Testis (tissue), 3 donors: ENCODE measurements around the gene LPCAT3. TPM values are rescaled to one million over a fixed set of nuclear protein-coding genes. Genes with fewer than 3 reads are reported as not detected.

ENCODE experiments used
- DNase-seq: peaks from one replicate; pipeline ENCODE4 v3.0.0-alpha.2; 2019
- H3K27ac ChIP-seq, 2 donors: fragments of 200-600 bp; sonication (generic); one replicate each; pipeline ENCODE4 v1.5.1; 2019
- H3K27me3 ChIP-seq: fragments of 200-600 bp; sonication (generic); one replicate; pipeline ENCODE4 v1.5.1; 2019
- H3K36me3 ChIP-seq: fragments of 200-600 bp; sonication (generic); one replicate; pipeline ENCODE4 v1.5.1; 2017; ENCODE audit warnings: low read depth; ENCODE audit errors: missing control alignments
- H3K4me1 ChIP-seq: fragments of 200-600 bp; sonication (generic); one replicate; pipeline ENCODE4 v1.5.1; 2019
- H3K4me3 ChIP-seq, 2 donors: fragments of 200-600 bp; sonication (generic); one replicate each; pipeline ENCODE4 v1.5.1; 2017 to 2019
- H3K9me3 ChIP-seq: fragments of 200-600 bp; sonication (generic); one replicate; pipeline ENCODE4 v1.5.1; 2017
- POLR2A ChIP-seq: fragments of 450-650 bp; IDR thresholded peaks from one replicate; pipeline ENCODE4 v1.6.1; 2017; ENCODE audit warnings: antibody characterized with exemption, mild to moderate bottlenecking, moderate library complexity
- WGBS, 2 donors: methylation state at CpG; one replicate each; pipeline ENCODE4 v1.1.5; 2018; 5-methylcytosine and 5-hydroxymethylcytosine counted together
- intact Hi-C: fragments of 100-400 bp; cut with DNase I; formaldehyde crosslinking; loops from one replicate; pipeline ENCODE4 v1.15.1; 2023; ENCODE audit warnings: low total_unique reads
- polyA plus RNA-seq: library from polyadenylated mRNA; stranded (reverse); fragments of 350-450 nt; fragmentation: Illumina TruSeq; extraction: RNeasy Lipid Tissue Mini Kit (QIAGEN cat#74804); gene quantifications from one replicate; pipeline ENCODE4 v1.2.3, GENCODE V29; 2014; ENCODE audit warnings: low read depth, low replicate concordance; ENCODE audit not compliant: insufficient read depth
- total RNA-seq, 2 donors: library from RNA; depleted of rRNA; stranded (reverse); fragments of >200 nt; gene quantifications; one replicate each; pipeline ENCODE4 v1.2.3, GENCODE V29; 2016
- TF ChIP-seq, protein P1 (sequence below), 3 experiments: fragments of 450-650 bp in 2 of 3; fragments of 200-600 bp in 1 of 3; sonication (generic) in 1 of 3; IDR thresholded peaks; one replicate each; pipeline ENCODE4 v1.5.1; 2016 to 2019; ENCODE audit warnings: antibody characterized with exemption in 3 of 3, mild to moderate bottlenecking in 2 of 3, moderate library complexity in 1 of 3

The LPCAT3 gene
- total and polyA plus RNA-seq, 3 donors from 2014 or later = 26.0 to 33.2 (median 30.2) TPM

DNA sequence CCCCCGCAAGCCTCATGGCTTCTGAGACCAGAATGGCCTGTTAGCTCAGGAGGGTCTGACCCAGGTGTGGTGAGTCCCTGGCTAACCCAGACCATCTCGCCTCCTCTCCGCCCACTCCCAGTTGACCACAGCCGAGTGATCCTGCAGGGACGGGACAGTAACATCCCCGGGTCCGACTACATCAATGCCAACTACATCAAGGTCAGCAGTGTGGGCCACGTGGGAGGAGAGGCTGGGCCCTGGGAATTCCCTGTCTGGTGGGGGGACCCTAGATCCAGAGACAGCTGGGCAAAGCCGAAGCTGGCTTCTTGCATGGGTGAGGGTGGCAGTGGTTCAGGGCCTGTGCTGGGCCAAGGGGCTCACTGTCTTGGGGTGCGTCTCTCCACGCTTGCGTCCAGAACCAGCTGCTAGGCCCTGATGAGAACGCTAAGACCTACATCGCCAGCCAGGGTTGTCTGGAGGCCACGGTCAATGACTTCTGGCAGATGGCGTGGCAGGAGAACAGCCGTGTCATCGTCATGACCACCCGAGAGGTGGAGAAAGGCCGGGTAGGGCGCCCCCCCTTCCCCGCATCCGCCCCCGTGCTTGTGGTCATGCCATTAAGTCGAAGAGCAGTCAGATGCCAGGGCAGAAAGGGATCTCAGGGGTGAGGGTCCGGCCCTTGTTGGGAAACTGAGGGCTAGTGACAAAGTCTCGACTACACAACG, 62.1 kb downstream of the LPCAT3 start:
- peaks cover 27% of the 10 kb centered on the region for H3K4me1 ChIP-seq
- WGBS, 2 donors = 70 to 75% methylated on average over 11 to 28 of the region's 28 CpGs
- intact Hi-C loops = no loop called here
- TF ChIP-seq, protein P1, sequence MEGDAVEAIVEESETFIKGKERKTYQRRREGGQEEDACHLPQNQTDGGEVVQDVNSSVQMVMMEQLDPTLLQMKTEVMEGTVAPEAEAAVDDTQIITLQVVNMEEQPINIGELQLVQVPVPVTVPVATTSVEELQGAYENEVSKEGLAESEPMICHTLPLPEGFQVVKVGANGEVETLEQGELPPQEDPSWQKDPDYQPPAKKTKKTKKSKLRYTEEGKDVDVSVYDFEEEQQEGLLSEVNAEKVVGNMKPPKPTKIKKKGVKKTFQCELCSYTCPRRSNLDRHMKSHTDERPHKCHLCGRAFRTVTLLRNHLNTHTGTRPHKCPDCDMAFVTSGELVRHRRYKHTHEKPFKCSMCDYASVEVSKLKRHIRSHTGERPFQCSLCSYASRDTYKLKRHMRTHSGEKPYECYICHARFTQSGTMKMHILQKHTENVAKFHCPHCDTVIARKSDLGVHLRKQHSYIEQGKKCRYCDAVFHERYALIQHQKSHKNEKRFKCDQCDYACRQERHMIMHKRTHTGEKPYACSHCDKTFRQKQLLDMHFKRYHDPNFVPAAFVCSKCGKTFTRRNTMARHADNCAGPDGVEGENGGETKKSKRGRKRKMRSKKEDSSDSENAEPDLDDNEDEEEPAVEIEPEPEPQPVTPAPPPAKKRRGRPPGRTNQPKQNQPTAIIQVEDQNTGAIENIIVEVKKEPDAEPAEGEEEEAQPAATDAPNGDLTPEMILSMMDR (IDR thresholded peaks at IDR 0.05) = no peak
- TF ChIP-seq POLR2A = no peak
- no peaks in the 10 kb centered on the region for H3K36me3 ChIP-seq
- no peaks in the 10 kb centered on the region for H3K27me3 ChIP-seq
- H3K4me3 ChIP-seq = no peak overlapping the region
- no peaks in the 10 kb centered on the region for H3K9me3 ChIP-seq
- no peak for DNase-seq
- H3K27ac ChIP-seq = no peak overlapping the region

DNA sequence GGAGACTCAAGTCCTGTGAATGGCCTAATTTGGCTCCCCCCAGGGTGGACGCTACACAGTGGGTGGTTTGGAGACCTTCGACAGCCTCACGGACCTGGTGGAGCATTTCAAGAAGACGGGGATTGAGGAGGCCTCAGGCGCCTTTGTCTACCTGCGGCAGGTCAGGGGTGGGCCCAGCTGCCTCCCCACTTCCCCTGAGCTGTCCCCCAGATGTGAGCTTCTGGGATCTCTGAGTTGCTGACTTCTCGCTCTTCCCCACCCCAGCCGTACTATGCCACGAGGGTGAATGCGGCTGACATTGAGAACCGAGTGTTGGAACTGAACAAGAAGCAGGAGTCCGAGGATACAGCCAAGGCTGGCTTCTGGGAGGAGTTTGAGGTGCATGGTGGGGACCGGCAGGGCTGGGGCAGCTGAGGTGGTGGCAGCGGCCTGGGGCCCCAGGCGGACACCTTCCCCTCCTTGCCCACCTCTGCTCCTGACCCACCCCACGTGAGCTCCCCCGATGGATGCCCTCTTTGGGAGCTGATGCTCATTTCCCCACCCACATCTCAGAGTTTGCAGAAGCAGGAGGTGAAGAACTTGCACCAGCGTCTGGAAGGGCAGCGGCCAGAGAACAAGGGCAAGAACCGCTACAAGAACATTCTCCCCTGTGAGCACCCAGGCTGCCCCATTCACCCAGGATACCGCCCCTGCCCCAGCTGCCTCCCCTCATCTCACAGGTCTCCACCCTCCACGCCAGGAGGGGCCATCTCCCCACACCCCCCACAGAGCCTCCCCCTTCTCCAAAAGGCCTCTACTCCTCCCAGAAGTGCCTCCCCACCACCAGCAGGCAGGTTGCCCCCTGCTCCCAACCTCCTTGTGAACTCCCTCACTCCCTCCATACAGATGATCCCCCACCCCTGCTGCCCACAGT, 62.9 kb downstream of the LPCAT3 start:
- TF ChIP-seq, protein P1 (IDR thresholded peaks at IDR 0.05) = no peak
- no peak for TF ChIP-seq POLR2A
- H3K27me3 ChIP-seq = no peaks in the 10 kb centered on the region
- H3K9me3 ChIP-seq = no peaks in the 10 kb centered on the region
- no peak for DNase-seq
- H3K27ac ChIP-seq = peak overlapping the region in 1 of 2 donors; percentile 39
- H3K4me1 ChIP-seq = peaks cover 20% of the 10 kb centered on the region
- WGBS, 2 donors = 79 to 85% methylated on average over 8 to 22 of the region's 22 CpGs
- no peaks in the 10 kb centered on the region for H3K36me3 ChIP-seq
- intact Hi-C loops = no loop called here
- H3K4me3 ChIP-seq = no peak overlapping the region

DNA sequence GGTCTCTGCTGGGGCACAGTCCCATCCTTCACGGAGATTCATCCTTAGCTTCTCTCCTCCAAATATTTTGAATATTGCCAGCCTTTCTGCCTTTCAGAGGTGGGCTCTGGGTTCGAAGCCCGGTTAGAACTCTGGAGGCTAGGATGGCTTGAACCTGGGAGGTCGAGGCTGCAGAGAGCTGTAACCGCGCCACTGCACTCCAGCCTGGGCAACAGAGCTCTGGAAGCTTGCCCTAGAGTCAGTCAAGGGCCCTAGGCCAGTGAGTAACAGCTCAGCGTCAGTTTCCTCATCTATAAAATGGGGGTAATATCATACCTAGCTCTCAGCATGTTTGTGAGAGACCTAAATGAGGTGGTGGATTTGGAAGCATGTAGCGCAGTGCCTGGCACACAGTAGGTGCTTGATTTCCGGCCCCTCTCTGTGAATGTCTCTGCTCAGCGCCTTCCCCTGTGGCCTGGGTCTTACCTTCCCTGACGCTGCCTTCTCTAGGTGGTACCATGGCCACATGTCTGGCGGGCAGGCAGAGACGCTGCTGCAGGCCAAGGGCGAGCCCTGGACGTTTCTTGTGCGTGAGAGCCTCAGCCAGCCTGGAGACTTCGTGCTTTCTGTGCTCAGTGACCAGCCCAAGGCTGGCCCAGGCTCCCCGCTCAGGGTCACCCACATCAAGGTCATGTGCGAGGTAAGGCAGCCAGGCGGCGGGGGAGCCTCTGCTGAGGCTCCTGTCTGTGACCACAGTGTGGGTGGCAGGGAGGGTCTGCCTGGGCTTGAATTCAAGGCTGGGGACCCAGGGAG, 63.8 kb downstream of the LPCAT3 start:
- no peak overlapping the region for H3K4me3 ChIP-seq
- no peaks in the 10 kb centered on the region for H3K27me3 ChIP-seq
- no peaks in the 10 kb centered on the region for H3K9me3 ChIP-seq
- 58 to 76% methylated on average over 21 of the region's 21 CpGs for WGBS, 2 donors
- H3K36me3 ChIP-seq = no peaks in the 10 kb centered on the region
- peak overlapping the region; percentile 24 to 39 for H3K27ac ChIP-seq
- peaks cover 20% of the 10 kb centered on the region for H3K4me1 ChIP-seq
- TF ChIP-seq, protein P1 (IDR thresholded peaks at IDR 0.05) = no peak
- TF ChIP-seq POLR2A = no peak
- peak; percentile 45 for DNase-seq
- intact Hi-C loops = no loop called here

DNA sequence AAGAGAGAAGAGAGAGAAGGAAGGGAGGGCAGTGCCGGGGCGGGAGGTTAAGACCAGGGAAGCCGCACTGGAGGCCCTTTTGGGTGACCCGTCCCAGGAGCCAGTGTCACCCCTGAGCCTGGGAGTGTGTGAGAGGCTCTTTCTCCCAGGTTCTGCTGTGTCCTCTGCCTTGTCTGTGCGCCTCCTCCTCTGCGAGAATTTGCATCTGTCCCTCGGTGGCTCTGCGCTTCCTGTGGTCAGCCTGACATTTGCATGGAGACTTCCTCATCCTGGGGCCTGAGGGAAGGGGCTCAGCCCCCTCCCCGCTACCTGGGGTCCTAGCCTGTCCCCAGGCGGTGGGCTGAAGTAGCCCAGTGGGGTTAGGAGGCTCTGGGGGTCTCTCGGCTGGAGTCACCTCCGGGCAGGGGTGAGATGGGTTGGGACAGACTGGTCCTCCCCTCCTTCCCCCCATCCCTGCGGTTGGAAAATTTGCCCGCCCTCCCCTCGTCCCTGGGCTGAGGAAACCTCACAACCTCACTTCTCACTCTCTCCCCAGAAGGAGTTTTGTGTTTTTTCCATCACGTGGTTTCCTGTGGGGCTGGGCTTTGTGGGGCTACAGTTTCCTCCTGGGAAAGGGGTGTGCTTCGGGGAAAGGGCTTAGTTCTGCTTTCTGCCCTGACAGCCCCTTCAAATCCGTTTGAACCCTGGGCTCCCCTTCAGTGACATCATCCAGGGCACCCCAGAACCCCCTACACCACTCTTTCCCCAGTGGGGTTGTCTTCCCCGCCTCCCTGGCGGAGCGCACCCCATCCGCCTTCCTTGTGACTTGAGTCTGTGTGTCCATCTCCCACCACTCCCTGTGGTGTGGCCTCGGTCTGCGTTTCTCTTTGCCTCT, 64.6 kb downstream of the LPCAT3 start:
- no peak for TF ChIP-seq POLR2A
- TF ChIP-seq, protein P1 (IDR thresholded peaks at IDR 0.05) = no peak
- WGBS, 2 donors = 66 to 76% methylated on average over 24 of the region's 24 CpGs

More for the DNA sequence above, 64.6 kb downstream of the LPCAT3 start:
- Histone ChIP-seq H3K27me3 (no peaks in the 10 kb centered on the region), H3K36me3 (no peaks in the 10 kb centered on the region), H3K9me3 (no peaks in the 10 kb centered on the region), H3K4me3 (no peak overlapping the region), H3K4me1 (peaks cover 20% of the 10 kb centered on the region), H3K27ac (peak overlapping the region; percentile 44 to 72)
- no peak for DNase-seq
- intact Hi-C loops = no loop called here
